Thyroid gland (tissue), 4 donors: ENCODE measurements around the gene ANKRD17.

Source experiments
- CTCF ChIP-seq, 6 experiments: fragments of 200-600 bp in 3 of 6; fragments of 450-650 bp in 3 of 6; sonication (generic) in 3 of 6; IDR thresholded peaks; one replicate each; pipeline ENCODE4 v1.5.1; 2016 to 2019; ENCODE audit warnings: antibody characterized with exemption in 6 of 6, mild to moderate bottlenecking in 2 of 6, inconsistent platforms in 1 of 6, moderate library complexity in 1 of 6
- POLR2A ChIP-seq, 2 donors: fragments of 450-650 bp; IDR thresholded peaks; one replicate each; pipeline ENCODE4 v1.6.1; 2017; ENCODE audit warnings: antibody characterized with exemption in 2 of 2, mild to moderate bottlenecking in 2 of 2, moderate library complexity in 1 of 2

DNA sequence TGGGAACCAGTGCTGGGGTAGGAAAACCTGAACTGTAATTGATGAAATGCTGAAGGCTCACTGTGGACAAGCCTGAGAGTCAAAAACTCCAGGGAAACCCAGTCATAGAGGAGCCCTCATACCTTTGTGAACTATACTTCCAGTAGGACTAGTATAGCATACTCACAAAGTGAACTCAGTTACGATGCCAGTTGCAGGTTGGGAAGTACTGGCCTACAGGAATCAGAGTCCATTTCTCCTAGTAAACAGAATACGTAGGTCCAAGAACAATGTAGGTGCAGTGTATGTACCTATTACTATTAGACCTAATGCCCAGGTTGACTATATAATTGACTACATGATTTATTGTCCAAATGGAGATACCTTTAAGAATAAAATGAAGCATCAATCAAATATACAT, 8.5 kb upstream of the ANKRD17 start:
- TF ChIP-seq CTCF (IDR thresholded peaks at IDR 0.05) (no peak), POLR2A (IDR thresholded peaks at IDR 0.05) (no peak)
